HG02588 (cell line): ENCODE measurements around the gene SC5D.

ENCODE experiments used
- ATAC-seq: cut with Tn5 transposase; IDR thresholded peaks from one replicate; pipeline ENCODE4 v1.9.1; 2021; ENCODE audit warnings: mild to moderate bottlenecking, moderate library complexity; ENCODE audit not compliant: unreplicated experiment

SC5D gene

GRCh38 chr11:121291896-121292494 lies 576 bp upstream of the SC5D start:
- peak; percentile 29 for ATAC-seq

GRCh38 chr11:121293288-121293594 lies 670 bp downstream of the SC5D start:
- no peak for ATAC-seq

- no peak for ATAC-seq
These were observed 2.9 kb downstream of the SC5D start for GRCh38 chr11:121295246-121296029.

GRCh38 chr11:121297872-121298271 lies 5.3 kb downstream of the SC5D start:
- no peak for ATAC-seq

- ATAC-seq = no peak
These were observed 6.2 kb downstream of the SC5D start for GRCh38 chr11:121298774-121299173.

- no peak for ATAC-seq
These were observed 6.8 kb downstream of the SC5D start for GRCh38 chr11:121299417-121299816.

GRCh38 chr11:121300313-121300971 lies 7.9 kb downstream of the SC5D start:
- ATAC-seq = no peak

GRCh38 chr11:121300972-121301699 lies 8.6 kb downstream of the SC5D start:
- no peak for ATAC-seq

GRCh38 chr11:121304759-121305158 lies 12.2 kb downstream of the SC5D start:
- no peak for ATAC-seq

- ATAC-seq = no peak
These were observed 16.2 kb downstream of the SC5D start for GRCh38 chr11:121308816-121309215.

- peak; percentile 80 for ATAC-seq
These were observed 17.1 kb downstream of the SC5D start for GRCh38 chr11:121309688-121310087.

GRCh38 chr11:121310908-121311307 lies 18.3 kb downstream of the SC5D start:
- ATAC-seq = no peak

GRCh38 chr11:121311373-121311772 lies 18.8 kb downstream of the SC5D start:
- no peak for ATAC-seq

GRCh38 chr11:121312483-121312882 lies 19.9 kb downstream of the SC5D start:
- ATAC-seq = no peak

GRCh38 chr11:121318848-121319834 lies 26.6 kb downstream of the SC5D start:
- no peak for ATAC-seq

GRCh38 chr11:121321614-121322243 lies 29.2 kb downstream of the SC5D start:
- no peak for ATAC-seq

GRCh38 chr11:121323046-121323607 lies 30.6 kb downstream of the SC5D start:
- ATAC-seq = no peak

- ATAC-seq = no peak
These were observed 33.7 kb downstream of the SC5D start for GRCh38 chr11:121326230-121326629.

- ATAC-seq = no peak
These were observed 35.0 kb downstream of the SC5D start for GRCh38 chr11:121327553-121327952.
